HepG2 (cell line): ENCODE measurements around the gene STIP1. TPM values are rescaled to one million over a fixed set of nuclear protein-coding genes. Genes with fewer than 3 reads are reported as not detected.

Experiments
- CEBPB ChIP-seq: IDR thresholded peaks from 2 replicates; pipeline ENCODE4 v1.6.1; 2011; ENCODE audit warnings: low read depth, low read length, improper control_type of control experiment, borderline replicate concordance
- EZH2 ChIP-seq: conservative IDR thresholded peaks from 2 replicates; pipeline ENCODE4 v1.6.1; 2012; ENCODE audit warnings: mild to moderate bottlenecking, low read depth, low read length, moderate library complexity
- FOSL2 ChIP-seq: sonication (generic); formaldehyde crosslinking; IDR thresholded peaks from 2 replicates; pipeline ENCODE4 v1.4.0; 2020; ENCODE audit warnings: missing genetic modification reagents
- GATAD1 ChIP-seq: IDR thresholded peaks from 2 replicates; pipeline ENCODE4 v1.6.1; 2016; ENCODE audit warnings: missing genetic modification reagents, missing compliant biosample characterization
- GFI1 ChIP-seq: sonication (generic); formaldehyde crosslinking; IDR thresholded peaks from 2 replicates; pipeline ENCODE4 v1.5.0; 2020; ENCODE audit warnings: missing genetic modification reagents, mild to moderate bottlenecking, borderline replicate concordance
- HNF4A ChIP-seq: sonication (generic); formaldehyde crosslinking; IDR thresholded peaks from 2 replicates; pipeline ENCODE4 v1.4.0; 2020; ENCODE audit warnings: missing genetic modification reagents
- KDM2A ChIP-seq: sonication (generic); formaldehyde crosslinking; IDR thresholded peaks from 2 replicates; pipeline ENCODE4 v1.4.0; 2020; ENCODE audit warnings: low read depth, missing genetic modification reagents, borderline replicate concordance
- MIER2 ChIP-seq: IDR thresholded peaks from 2 replicates; pipeline ENCODE4 v1.6.1; 2016; ENCODE audit warnings: missing biosample characterization, missing genetic modification reagents
- MTF1 ChIP-seq: sonication (generic); formaldehyde crosslinking; IDR thresholded peaks from 2 replicates; pipeline ENCODE4 v1.5.0; 2020; ENCODE audit warnings: missing genetic modification reagents
- PCBP1 ChIP-seq: fragments of 200-400 bp; formaldehyde crosslinking; IDR thresholded peaks from 2 replicates; pipeline ENCODE4 v1.6.1; 2017; ENCODE audit warnings: mild to moderate bottlenecking, low read depth, low read length, borderline replicate concordance
- PITX1 ChIP-seq: sonication (generic); formaldehyde crosslinking; IDR thresholded peaks from 2 replicates; pipeline ENCODE4 v1.5.1; 2020; ENCODE audit warnings: mild to moderate bottlenecking, missing genetic modification reagents
- TCF7 ChIP-seq: sonication (generic); IDR thresholded peaks from 2 replicates; pipeline ENCODE4 v1.6.1; 2016; ENCODE audit warnings: antibody characterized with exemption, low read depth
- ZNF33B ChIP-seq: sonication (generic); formaldehyde crosslinking; IDR thresholded peaks from 2 replicates; pipeline ENCODE4 v1.5.1; 2020; ENCODE audit warnings: mild to moderate bottlenecking, missing genetic modification reagents
- ZNF354B ChIP-seq: sonication (generic); formaldehyde crosslinking; IDR thresholded peaks from 2 replicates; pipeline ENCODE4 v1.8.0; 2022; ENCODE audit warnings: mild to moderate bottlenecking, missing genetic modification reagents
- ZNF501 ChIP-seq: sonication (generic); formaldehyde crosslinking; IDR thresholded peaks from 2 replicates; pipeline ENCODE4 v1.5.1; 2020; ENCODE audit warnings: mild to moderate bottlenecking, moderate library complexity, missing genetic modification reagents
- ZNF552 ChIP-seq: sonication (generic); formaldehyde crosslinking; IDR thresholded peaks from 2 replicates; pipeline ENCODE4 v1.9.0; 2022; ENCODE audit warnings: missing genetic modification reagents, mild to moderate bottlenecking, borderline replicate concordance
- ZNF589 ChIP-seq: sonication (generic); formaldehyde crosslinking; conservative IDR thresholded peaks from 2 replicates; pipeline ENCODE4 v1.8.0; 2022; ENCODE audit warnings: mild to moderate bottlenecking, moderate library complexity, missing genetic modification reagents
- polyA plus RNA-seq, 8 experiments: library from polyadenylated mRNA; depleted of rRNA in 3 of 8; stranded (reverse) in 7 of 8; unstranded in 1 of 8; fragments of >200 nt; fragmentation: Illumina TruSeq in 4 of 8; extraction: Trizol in 4 of 8; gene quantifications; 2 replicates each; pipeline versions ENCODE4 v1.2.1 to v1.2.3, GENCODE V29; 2011 to 2016; ENCODE audit warnings: low read depth in 4 of 8, missing spikeins in 1 of 8, mixed read lengths in 1 of 8; ENCODE audit not compliant: insufficient read depth in 1 of 8
- total RNA-seq, 5 experiments: library from RNA; depleted of rRNA; stranded (reverse); fragments of >200 nt; fragmentation: Illumina TruSeq; extraction: Trizol; gene quantifications; 2 replicates each; pipeline ENCODE4 v1.2.3, GENCODE V29; 2016; ENCODE audit warnings: low read depth in 1 of 5
- TF ChIP-seq, protein P1 (sequence below): sonication (generic); formaldehyde crosslinking; IDR thresholded peaks from 2 replicates; pipeline ENCODE4 v1.5.0; 2020; ENCODE audit warnings: missing genetic modification reagents
- TF ChIP-seq, protein P2 (sequence below): IDR thresholded peaks from 2 replicates; pipeline ENCODE4 v1.4.0; 2020; ENCODE audit warnings: mild to moderate bottlenecking, missing genetic modification reagents
- TF ChIP-seq, protein P3 (sequence below): sonication (generic); formaldehyde crosslinking; IDR thresholded peaks from 2 replicates; pipeline ENCODE4 v1.8.0; 2022; ENCODE audit warnings: mild to moderate bottlenecking, missing genetic modification reagents; ENCODE audit not compliant: insufficient replicate concordance
- TF ChIP-seq, protein P4 (sequence below): sonication (generic); formaldehyde crosslinking; IDR thresholded peaks from 2 replicates; pipeline ENCODE4 v1.4.0; 2020; ENCODE audit warnings: missing genetic modification reagents, borderline replicate concordance
- TF ChIP-seq, protein P5 (sequence below): sonication (generic); formaldehyde crosslinking; IDR thresholded peaks from 2 replicates; pipeline ENCODE4 v1.4.0; 2020; ENCODE audit warnings: missing genetic modification reagents, low read depth, mild to moderate bottlenecking, borderline replicate concordance

Gene STIP1
- total and polyA plus RNA-seq, 2 of the 13 experiments (the other 11 are each of a cell fraction or from before 2014, with no cell fraction given), result 81.1 to 217 TPM

DNA sequence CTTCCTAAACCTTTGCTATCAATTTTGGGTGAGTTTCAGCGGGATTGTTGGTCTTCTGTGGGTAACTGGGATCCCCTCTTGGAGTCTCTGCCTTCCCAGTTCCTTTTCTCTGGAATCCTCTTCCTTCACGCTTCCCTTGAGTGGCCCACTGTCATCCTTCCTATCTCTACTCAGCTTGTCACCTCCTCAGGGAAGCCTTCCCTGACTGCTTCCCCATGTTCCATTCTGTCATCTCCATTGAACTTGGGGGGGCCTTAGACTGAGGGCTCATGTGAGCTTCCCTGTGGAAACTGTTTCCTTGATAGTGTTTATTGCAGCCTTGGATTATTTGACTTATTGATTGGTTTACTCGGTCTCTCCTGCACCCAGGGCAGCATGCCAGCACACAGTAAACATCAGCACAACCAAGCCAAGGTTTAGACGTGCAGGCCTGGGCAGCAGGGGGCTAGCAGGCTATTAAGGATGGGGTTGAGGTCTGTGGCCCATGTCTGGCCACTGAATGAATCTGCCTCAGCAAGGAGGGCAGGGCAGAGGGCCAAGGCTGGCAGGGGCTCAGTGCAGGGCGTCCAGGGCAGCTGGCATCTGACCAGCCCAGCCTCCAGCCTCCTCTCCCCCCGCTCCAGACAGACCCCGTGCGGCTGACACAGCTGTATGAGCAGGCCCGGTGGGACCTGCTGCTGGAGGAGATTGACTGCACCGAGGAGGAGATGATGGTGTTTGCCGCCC, 32.8 kb downstream of the STIP1 start (continued):
- TF ChIP-seq, protein P1, sequence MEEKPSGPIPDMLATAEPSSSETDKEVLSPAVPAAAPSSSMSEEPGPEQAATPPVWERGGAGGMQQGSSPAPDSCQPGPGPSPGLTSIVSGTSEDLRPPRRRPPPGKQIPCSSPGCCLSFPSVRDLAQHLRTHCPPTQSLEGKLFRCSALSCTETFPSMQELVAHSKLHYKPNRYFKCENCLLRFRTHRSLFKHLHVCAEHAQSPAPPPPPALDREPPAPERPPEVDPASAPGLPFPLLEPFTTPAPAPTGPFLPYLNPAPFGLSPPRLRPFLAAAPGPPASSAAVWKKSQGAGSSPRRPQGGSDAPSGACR (CRISPR knock-in tag), result no peak
- TF ChIP-seq, protein P2, sequence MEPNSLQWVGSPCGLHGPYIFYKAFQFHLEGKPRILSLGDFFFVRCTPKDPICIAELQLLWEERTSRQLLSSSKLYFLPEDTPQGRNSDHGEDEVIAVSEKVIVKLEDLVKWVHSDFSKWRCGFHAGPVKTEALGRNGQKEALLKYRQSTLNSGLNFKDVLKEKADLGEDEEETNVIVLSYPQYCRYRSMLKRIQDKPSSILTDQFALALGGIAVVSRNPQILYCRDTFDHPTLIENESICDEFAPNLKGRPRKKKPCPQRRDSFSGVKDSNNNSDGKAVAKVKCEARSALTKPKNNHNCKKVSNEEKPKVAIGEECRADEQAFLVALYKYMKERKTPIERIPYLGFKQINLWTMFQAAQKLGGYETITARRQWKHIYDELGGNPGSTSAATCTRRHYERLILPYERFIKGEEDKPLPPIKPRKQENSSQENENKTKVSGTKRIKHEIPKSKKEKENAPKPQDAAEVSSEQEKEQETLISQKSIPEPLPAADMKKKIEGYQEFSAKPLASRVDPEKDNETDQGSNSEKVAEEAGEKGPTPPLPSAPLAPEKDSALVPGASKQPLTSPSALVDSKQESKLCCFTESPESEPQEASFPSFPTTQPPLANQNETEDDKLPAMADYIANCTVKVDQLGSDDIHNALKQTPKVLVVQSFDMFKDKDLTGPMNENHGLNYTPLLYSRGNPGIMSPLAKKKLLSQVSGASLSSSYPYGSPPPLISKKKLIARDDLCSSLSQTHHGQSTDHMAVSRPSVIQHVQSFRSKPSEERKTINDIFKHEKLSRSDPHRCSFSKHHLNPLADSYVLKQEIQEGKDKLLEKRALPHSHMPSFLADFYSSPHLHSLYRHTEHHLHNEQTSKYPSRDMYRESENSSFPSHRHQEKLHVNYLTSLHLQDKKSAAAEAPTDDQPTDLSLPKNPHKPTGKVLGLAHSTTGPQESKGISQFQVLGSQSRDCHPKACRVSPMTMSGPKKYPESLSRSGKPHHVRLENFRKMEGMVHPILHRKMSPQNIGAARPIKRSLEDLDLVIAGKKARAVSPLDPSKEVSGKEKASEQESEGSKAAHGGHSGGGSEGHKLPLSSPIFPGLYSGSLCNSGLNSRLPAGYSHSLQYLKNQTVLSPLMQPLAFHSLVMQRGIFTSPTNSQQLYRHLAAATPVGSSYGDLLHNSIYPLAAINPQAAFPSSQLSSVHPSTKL (CRISPR knock-in tag), result 0 out of 2 replicates have a peak, but pooled peaks have one; percentile 17
- TF ChIP-seq ZNF354B (CRISPR knock-in tag) (no peak), HNF4A (CRISPR knock-in tag) (no peak), CEBPB (no peak), PCBP1 (no peak), GATAD1 (CRISPR knock-in tag) (no peak), PITX1 (no peak), GFI1 (CRISPR knock-in tag) (no peak), EZH2 (no peak), FOSL2 (CRISPR knock-in tag) (no peak), ZNF33B (CRISPR knock-in tag) (no peak), KDM2A (CRISPR knock-in tag) (no peak), ZNF501 (CRISPR knock-in tag) (no peak), MIER2 (CRISPR knock-in tag) (no peak), ZNF552 (no peak), MTF1 (CRISPR knock-in tag) (no peak), ZNF589 (CRISPR knock-in tag) (no peak), TCF7 (no peak)
- TF ChIP-seq, protein P3, sequence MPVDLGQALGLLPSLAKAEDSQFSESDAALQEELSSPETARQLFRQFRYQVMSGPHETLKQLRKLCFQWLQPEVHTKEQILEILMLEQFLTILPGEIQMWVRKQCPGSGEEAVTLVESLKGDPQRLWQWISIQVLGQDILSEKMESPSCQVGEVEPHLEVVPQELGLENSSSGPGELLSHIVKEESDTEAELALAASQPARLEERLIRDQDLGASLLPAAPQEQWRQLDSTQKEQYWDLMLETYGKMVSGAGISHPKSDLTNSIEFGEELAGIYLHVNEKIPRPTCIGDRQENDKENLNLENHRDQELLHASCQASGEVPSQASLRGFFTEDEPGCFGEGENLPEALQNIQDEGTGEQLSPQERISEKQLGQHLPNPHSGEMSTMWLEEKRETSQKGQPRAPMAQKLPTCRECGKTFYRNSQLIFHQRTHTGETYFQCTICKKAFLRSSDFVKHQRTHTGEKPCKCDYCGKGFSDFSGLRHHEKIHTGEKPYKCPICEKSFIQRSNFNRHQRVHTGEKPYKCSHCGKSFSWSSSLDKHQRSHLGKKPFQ (CRISPR knock-in tag), result no peak
- TF ChIP-seq, protein P4, sequence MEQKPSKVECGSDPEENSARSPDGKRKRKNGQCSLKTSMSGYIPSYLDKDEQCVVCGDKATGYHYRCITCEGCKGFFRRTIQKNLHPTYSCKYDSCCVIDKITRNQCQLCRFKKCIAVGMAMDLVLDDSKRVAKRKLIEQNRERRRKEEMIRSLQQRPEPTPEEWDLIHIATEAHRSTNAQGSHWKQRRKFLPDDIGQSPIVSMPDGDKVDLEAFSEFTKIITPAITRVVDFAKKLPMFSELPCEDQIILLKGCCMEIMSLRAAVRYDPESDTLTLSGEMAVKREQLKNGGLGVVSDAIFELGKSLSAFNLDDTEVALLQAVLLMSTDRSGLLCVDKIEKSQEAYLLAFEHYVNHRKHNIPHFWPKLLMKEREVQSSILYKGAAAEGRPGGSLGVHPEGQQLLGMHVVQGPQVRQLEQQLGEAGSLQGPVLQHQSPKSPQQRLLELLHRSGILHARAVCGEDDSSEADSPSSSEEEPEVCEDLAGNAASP (CRISPR knock-in tag), result no peak
- TF ChIP-seq, protein P5, sequence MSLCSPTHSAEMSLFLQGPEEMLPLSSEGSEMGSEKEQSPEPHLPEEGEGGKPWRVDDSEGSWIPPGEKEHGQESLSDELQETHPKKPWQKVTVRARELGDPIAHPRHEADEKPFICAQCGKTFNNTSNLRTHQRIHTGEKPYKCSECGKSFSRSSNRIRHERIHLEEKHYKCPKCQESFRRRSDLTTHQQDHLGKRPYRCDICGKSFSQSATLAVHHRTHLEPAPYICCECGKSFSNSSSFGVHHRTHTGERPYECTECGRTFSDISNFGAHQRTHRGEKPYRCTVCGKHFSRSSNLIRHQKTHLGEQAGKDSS (CRISPR knock-in tag), result no peak
